ENCODE data around the gene ERAP2.

GRCh38 chr5:96911139-96911538 is 34.8 kb downstream of the ERAP2 start:
- no peak for TF ChIP-seq ZBTB7A (IDR thresholded peaks at IDR 0.05; ENCODE audit: low read depth)
- TF ChIP-seq TAF1 (IDR thresholded peaks at IDR 0.05; ENCODE audit: low read depth) = no peak
- no peak for TF ChIP-seq TEAD4 (IDR thresholded peaks at IDR 0.05)
- no peak for TF ChIP-seq YY1 (IDR thresholded peaks at IDR 0.05; ENCODE audit: low read depth)
- no peak for TF ChIP-seq CREB1 (IDR thresholded peaks at IDR 0.05; ENCODE audit: low read depth)
- no peak for TF ChIP-seq TCF12 (IDR thresholded peaks at IDR 0.05; ENCODE audit: low read depth)
- TF ChIP-seq RAD21 (IDR thresholded peaks at IDR 0.05; ENCODE audit: low read depth) = no peak
- TF ChIP-seq REST (IDR thresholded peaks at IDR 0.05; ENCODE audit: low read depth) = no peak
- no peak for TF ChIP-seq EP300 (IDR thresholded peaks at IDR 0.05; ENCODE audit: borderline replicate concordance)
- TF ChIP-seq CEBPB (IDR thresholded peaks at IDR 0.05) = no peak
- no peak for TF ChIP-seq EGR1 (IDR thresholded peaks at IDR 0.05)
- TF ChIP-seq FOXM1 (IDR thresholded peaks at IDR 0.05; ENCODE audit: borderline replicate concordance, low read depth) = no peak
- TF ChIP-seq MAX (IDR thresholded peaks at IDR 0.05) = no peak
